BE2C (cell line): ENCODE data around the gene SVEP1.

Source experiments
- DNase-seq: peaks from one replicate; pipeline ENCODE4 v3.0.0-alpha.2; 2020
- H3K27me3 ChIP-seq: fragments of 250-450 bp; sonication (Bioruptor Pico); 2 replicates; pipeline ENCODE4 v1.5.1; 2020; ENCODE audit warnings: mild to moderate bottlenecking
- H3K36me3 ChIP-seq: fragments of 250-450 bp; sonication (Bioruptor Pico); 2 replicates; pipeline ENCODE4 v1.5.1; 2020; ENCODE audit warnings: mild to moderate bottlenecking
- H3K4me1 ChIP-seq: fragments of 250-450 bp; sonication (Bioruptor Pico); 2 replicates; pipeline ENCODE4 v1.5.1; 2020
- H3K4me3 ChIP-seq: 2 replicates; pipeline ENCODE4 v1.5.1; 2011; ENCODE audit warnings: low read depth, low read length
- H3K9me3 ChIP-seq: fragments of 250-450 bp; sonication (Bioruptor Pico); 2 replicates; pipeline ENCODE4 v1.5.1; 2020
- TF ChIP-seq, protein P1 (sequence below): IDR thresholded peaks from 2 replicates; pipeline ENCODE4 v1.5.1; 2012; ENCODE audit warnings: mild to moderate bottlenecking, low read depth, low read length

Gene SVEP1

DNA sequence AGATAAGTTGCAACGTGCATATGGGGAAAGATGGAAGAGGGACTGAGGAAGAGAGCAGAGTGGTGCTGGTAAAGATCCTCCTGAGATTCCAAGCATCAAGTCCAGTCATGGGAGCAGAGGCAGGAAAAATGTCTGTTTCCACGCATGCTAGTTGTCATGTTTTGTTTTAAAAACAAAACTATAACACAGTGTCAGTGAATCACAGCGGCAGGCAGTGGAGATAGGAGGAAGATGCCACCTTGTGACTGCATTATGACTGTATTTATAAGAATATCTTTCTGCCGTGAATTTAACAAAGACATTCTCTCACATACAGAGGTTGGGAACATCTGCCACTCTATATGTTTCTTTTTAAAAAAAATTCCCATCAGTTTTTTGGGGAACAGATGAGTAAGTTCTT, 3.7 kb upstream of the SVEP1 start:
- no peak overlapping the region for H3K4me3 ChIP-seq
- peaks cover 45% of the 10 kb centered on the region for H3K27me3 ChIP-seq
- H3K4me1 ChIP-seq, result no peaks in the 10 kb centered on the region
- no peaks in the 10 kb centered on the region for H3K9me3 ChIP-seq
- no peak for DNase-seq
- TF ChIP-seq, protein P1, sequence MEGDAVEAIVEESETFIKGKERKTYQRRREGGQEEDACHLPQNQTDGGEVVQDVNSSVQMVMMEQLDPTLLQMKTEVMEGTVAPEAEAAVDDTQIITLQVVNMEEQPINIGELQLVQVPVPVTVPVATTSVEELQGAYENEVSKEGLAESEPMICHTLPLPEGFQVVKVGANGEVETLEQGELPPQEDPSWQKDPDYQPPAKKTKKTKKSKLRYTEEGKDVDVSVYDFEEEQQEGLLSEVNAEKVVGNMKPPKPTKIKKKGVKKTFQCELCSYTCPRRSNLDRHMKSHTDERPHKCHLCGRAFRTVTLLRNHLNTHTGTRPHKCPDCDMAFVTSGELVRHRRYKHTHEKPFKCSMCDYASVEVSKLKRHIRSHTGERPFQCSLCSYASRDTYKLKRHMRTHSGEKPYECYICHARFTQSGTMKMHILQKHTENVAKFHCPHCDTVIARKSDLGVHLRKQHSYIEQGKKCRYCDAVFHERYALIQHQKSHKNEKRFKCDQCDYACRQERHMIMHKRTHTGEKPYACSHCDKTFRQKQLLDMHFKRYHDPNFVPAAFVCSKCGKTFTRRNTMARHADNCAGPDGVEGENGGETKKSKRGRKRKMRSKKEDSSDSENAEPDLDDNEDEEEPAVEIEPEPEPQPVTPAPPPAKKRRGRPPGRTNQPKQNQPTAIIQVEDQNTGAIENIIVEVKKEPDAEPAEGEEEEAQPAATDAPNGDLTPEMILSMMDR, result no peak
- no peaks in the 10 kb centered on the region for H3K36me3 ChIP-seq

DNA sequence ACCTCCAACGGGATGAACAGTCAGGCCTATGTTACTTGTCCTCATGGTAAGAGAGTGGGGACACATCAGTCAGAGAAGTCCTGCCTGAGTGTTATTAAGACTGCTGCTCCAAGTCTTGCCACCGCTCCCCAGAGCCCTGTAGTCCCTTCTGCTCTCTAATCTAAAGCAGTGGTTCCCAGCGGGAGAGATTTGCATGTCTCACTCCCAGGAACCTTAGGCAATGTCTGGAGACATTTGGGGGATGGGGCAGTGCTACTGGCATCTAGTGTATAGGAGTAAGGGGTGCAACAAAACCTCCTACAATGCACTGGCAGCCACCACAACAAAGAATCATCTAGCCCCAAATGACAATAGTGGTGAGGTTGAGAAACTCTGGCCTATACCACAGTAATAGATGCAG, 2.6 kb upstream of the SVEP1 start:
- H3K4me3 ChIP-seq, result no peak overlapping the region
- DNase-seq, result no peak

DNA sequence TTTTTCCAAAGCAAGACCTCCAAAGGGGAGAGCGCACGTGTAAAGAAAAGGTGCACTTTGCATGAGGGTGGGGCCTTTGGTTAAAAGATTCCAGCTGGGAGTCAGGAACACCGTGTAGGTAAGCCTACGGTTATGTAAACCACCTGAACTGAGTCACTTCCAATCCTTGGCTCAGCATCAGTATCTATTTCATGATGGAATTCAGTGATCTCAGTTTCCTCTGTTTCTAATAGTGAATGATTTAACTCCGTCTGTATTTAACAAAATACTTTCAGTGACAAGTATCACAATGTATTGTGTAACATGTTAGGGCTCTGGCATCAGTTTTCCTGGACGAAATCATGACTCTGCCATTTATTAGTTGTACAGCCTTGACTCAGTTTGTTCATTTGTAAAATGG, 1.3 kb upstream of the SVEP1 start:
- Histone ChIP-seq H3K27me3 (peaks cover 56% of the 10 kb centered on the region), H3K4me3 (no peak overlapping the region), H3K9me3 (no peaks in the 10 kb centered on the region), H3K4me1 (no peaks in the 10 kb centered on the region), H3K36me3 (no peaks in the 10 kb centered on the region)
- TF ChIP-seq, protein P1, result no peak
- no peak for DNase-seq

More for the DNA sequence above, 2.6 kb upstream of the SVEP1 start:
- peaks cover 56% of the 10 kb centered on the region for H3K27me3 ChIP-seq
- no peaks in the 10 kb centered on the region for H3K4me1 ChIP-seq
- no peaks in the 10 kb centered on the region for H3K9me3 ChIP-seq
- H3K36me3 ChIP-seq, result no peaks in the 10 kb centered on the region
- TF ChIP-seq, protein P1, result no peak

DNA sequence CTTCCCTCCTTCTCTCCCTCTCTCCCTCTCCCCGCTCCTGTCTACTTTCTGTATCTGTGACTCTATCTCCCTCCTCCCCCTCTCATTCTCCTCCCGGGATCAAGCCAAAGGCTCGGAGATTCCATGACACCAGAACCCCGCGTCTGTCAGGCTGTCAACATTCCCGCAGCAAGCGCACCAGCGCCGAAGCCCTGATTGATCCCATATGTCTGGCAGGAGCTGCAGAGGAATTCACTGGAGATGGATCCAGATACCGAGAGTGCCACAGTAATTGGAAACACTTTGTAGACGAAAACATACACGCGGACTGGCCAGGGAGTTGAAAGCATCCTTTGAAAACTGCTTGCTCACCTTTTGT, 300 bp upstream of the SVEP1 start:
- TF ChIP-seq, protein P1, result no peak
- Histone ChIP-seq H3K4me1 (no peaks in the 10 kb centered on the region), H3K9me3 (no peaks in the 10 kb centered on the region), H3K4me3 (peak overlapping the region; percentile 24), H3K27me3 (peaks cover 56% of the 10 kb centered on the region), H3K36me3 (no peaks in the 10 kb centered on the region)
- peak; percentile 17 for DNase-seq

DNA sequence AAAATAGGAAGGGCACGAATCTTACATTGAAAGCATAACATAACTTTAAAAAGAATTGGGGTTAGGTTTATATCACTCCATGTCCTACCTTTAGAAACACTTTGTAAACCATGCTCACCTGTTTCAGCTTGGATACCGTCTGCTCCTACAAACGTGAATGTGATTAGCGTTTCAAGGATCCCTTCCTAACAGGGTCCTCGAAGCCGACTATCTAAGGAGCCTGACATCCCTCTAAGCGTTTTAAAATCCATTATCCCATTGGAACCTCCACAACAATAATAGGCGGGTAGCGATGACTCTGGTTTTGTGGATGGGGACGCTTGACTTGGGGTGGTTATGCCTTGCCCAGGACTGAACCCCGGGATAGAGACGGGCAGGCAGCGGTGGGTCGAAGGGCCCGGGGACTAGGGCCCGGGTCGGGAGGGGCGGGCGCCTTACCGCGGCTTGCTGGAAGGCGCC, 937 bp downstream of the SVEP1 start:
- Histone ChIP-seq H3K36me3 (no peaks in the 10 kb centered on the region), H3K9me3 (no peaks in the 10 kb centered on the region), H3K4me1 (no peaks in the 10 kb centered on the region), H3K27me3 (peaks cover 56% of the 10 kb centered on the region), H3K4me3 (no peak overlapping the region)
- TF ChIP-seq, protein P1, result no peak
- no peak for DNase-seq

DNA sequence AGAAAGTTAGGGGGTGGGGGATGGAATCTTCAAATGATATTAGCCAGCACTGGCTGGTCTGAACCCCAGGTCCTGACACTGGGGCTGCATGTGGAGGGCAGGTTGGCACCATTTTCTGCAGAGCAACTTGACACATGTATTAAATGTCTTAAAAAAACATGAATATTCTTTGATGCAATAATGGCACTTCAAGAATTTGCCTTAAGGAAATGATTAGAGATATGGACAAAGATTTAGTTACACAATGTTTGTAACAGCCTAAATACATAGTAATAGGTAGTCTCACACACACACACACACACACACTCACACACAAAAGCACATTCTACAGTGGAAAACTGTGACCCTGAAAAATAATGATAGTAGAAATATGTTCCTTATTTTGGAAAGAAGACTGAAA, 3.6 kb downstream of the SVEP1 start:
- peaks cover 38% of the 10 kb centered on the region for H3K27me3 ChIP-seq
- DNase-seq, result no peak
- no peak overlapping the region for H3K4me3 ChIP-seq
- no peaks in the 10 kb centered on the region for H3K4me1 ChIP-seq
- H3K36me3 ChIP-seq, result no peaks in the 10 kb centered on the region
- TF ChIP-seq, protein P1, result no peak
- no peaks in the 10 kb centered on the region for H3K9me3 ChIP-seq
